GM12878 (cell line): ENCODE data around the gene STON1. TPM values are rescaled to one million over a fixed set of nuclear protein-coding genes. Genes with fewer than 3 reads are reported as not detected.

Experiments
- ATAC-seq: fragments of 200-7000 bp; cut with Tn5 transposase; 3 replicates; pipeline ENCODE4 v1.9.1; 2020; ENCODE audit warnings: mild to moderate bottlenecking, moderate library complexity
- BruUV-seq: library from RNA; stranded (reverse); fragments of 400-500 nt; replicated peaks from 2 replicates; lab custom pipeline; 2021; lab: Mats Ljungman, UMichigan
- CTCF ChIA-PET: fragments of 300-600 bp; sonication (Branson Sonifier 250); formaldehyde crosslinking; extraction: SDS; loops from one replicate; lab custom pipeline; 2021; ENCODE audit warnings: inconsistent platforms; lab: Yijun Ruan, JAX
- POLR2A ChIA-PET: fragments of 350-600 bp; formaldehyde crosslinking; extraction: SDS; loops from one replicate; lab custom pipeline; 2021; ENCODE audit warnings: inconsistent platforms; lab: Charles Lee
- RAD21 ChIA-PET: fragments of 300-600 bp; sonication (Branson Sonifier 250); formaldehyde crosslinking; loops from one replicate; lab custom pipeline; 2023; ENCODE audit warnings: antibody characterized with exemption; ENCODE audit not compliant: unreplicated experiment; lab: Charles Lee
- SMC1A ChIA-PET: fragments of 300-600 bp; sonication (Branson Sonifier 250); formaldehyde crosslinking; loops from one replicate; lab custom pipeline; 2023; ENCODE audit not compliant: unreplicated experiment, uncharacterized antibody; lab: Charles Lee
- DNase-seq: peaks from one replicate; pipeline ENCODE4 v3.0.0-alpha.2; 2011; ENCODE audit warnings: low read depth, low spot score
- FAIRE-seq: peaks from 3 replicates; lab custom pipeline; 2011; peaks lifted over from hg19 to GRCh38; lab: Jason Lieb, UNC
- H2AFZ ChIP-seq: 2 replicates; pipeline ENCODE4 v1.6.0; 2011; ENCODE audit warnings: low read depth, low read length, control low read depth; ENCODE audit not compliant: control insufficient read depth
- H3K27ac ChIP-seq: 2 replicates; pipeline ENCODE4 v1.5.1; 2011; ENCODE audit warnings: control low read depth; ENCODE audit not compliant: control insufficient read depth, insufficient read depth
- H3K27me3 ChIP-seq, 2 experiments: replicated peaks in 1 of 2; 2 replicates each; pipeline versions ENCODE4 v1.6.0 to v1.6.1; 2011; ENCODE audit warnings: low read length in 1 of 2; ENCODE audit not compliant: control insufficient read depth in 2 of 2, insufficient read depth in 2 of 2
- H3K36me3 ChIP-seq, 2 experiments: 2 replicates each; pipeline ENCODE4 v1.5.1; 2011; ENCODE audit warnings: low read length in 1 of 2; ENCODE audit not compliant: control insufficient read depth in 2 of 2, insufficient read depth in 2 of 2
- H3K4me1 ChIP-seq: 2 replicates; pipeline ENCODE4 v1.6.1; 2011; ENCODE audit warnings: mild to moderate bottlenecking, low read length, moderate library complexity, mixed read lengths; ENCODE audit not compliant: control insufficient read depth, insufficient read depth
- H3K4me2 ChIP-seq: 2 replicates; pipeline ENCODE4 v1.6.0; 2011; ENCODE audit warnings: control low read depth; ENCODE audit not compliant: control insufficient read depth, insufficient read depth
- H3K4me3 ChIP-seq: fragments of 200-600 bp; sonication (generic); 2 replicates; pipeline ENCODE4 v1.5.1; 2016
- H3K79me2 ChIP-seq: 2 replicates; pipeline ENCODE4 v1.6.0; 2011; ENCODE audit warnings: low read length; ENCODE audit not compliant: control insufficient read depth, insufficient read depth
- H3K9ac ChIP-seq: 2 replicates; pipeline ENCODE4 v1.8.0; 2011; ENCODE audit warnings: low read length, control low read depth, mixed read lengths; ENCODE audit not compliant: control insufficient read depth, insufficient read depth
- H3K9me3 ChIP-seq: replicated peaks from 3 replicates; pipeline ENCODE4 v1.5.1; 2011; ENCODE audit warnings: mild to moderate bottlenecking, low read length; ENCODE audit not compliant: control insufficient read depth, insufficient read depth
- H4K20me1 ChIP-seq: 2 replicates; pipeline ENCODE4 v1.6.0; 2011; ENCODE audit not compliant: control insufficient read depth, insufficient read depth
- CBX5 ChIP-seq: sonication (generic); IDR thresholded peaks from 2 replicates; pipeline ENCODE4 v1.6.1; 2016; ENCODE audit warnings: low read depth, moderate library complexity, mild to moderate bottlenecking, inconsistent platforms
- CREB1 ChIP-seq: IDR thresholded peaks from 2 replicates; pipeline ENCODE4 v1.6.1; 2012; ENCODE audit warnings: low read depth, mild to moderate bottlenecking, inconsistent platforms
- HCFC1 ChIP-seq: fragments of 150-350 bp; IDR thresholded peaks from 2 replicates; pipeline ENCODE4 v1.6.1; 2014; ENCODE audit warnings: low read length
- SPI1 ChIP-seq: IDR thresholded peaks from 2 replicates; pipeline ENCODE4 v1.6.1; 2011; ENCODE audit warnings: low read depth, mild to moderate bottlenecking, low read length, moderate library complexity, borderline replicate concordance; ENCODE audit not compliant: insufficient read depth
- ZZZ3 ChIP-seq: IDR thresholded peaks from 2 replicates; pipeline ENCODE4 v1.6.1; 2011; ENCODE audit warnings: low read depth; ENCODE audit not compliant: control insufficient read depth, insufficient read length
- whole genome bisulfite sequencing: methylation state at CpG from one replicate; pipeline ENCODE4 v1.1.6; 2016; ENCODE audit warnings: low lambda C conversion rate; ENCODE audit not compliant: insufficient replicate concordance, insufficient coverage; ENCODE audit errors: missing lambda C conversion rate; 5-methylcytosine and 5-hydroxymethylcytosine counted together
- in situ Hi-C: fragments of 300-500 bp; cut with MboI; formaldehyde crosslinking; loops from 9 replicates; pipeline ENCODE4 v1.14.3; 2018; ENCODE audit warnings: mixed read lengths
- intact Hi-C: fragments of 100-400 bp; cut with micrococcal nuclease; formaldehyde crosslinking; loops from one replicate; pipeline ENCODE4 v1.14.2; 2022; ENCODE audit not compliant: unreplicated experiment
- polyA plus RNA-seq, 11 experiments: library from polyadenylated mRNA; depleted of rRNA in 4 of 11; unstranded in 6 of 11; stranded (reverse) in 5 of 11; fragments of >200 nt; fragmentation: Nextera tagmentation in 4 of 11; fragmentation: Illumina TruSeq in 1 of 11; extraction: Ambion mirVana in 4 of 11; extraction: Trizol in 1 of 11; gene quantifications; 1 replicate in 1 of 11; 2 replicates in 10 of 11; pipeline versions ENCODE4 v1.2.1 to v1.2.3, GENCODE V29; 2011 to 2016; ENCODE audit warnings: inconsistent platforms in 2 of 11, missing spikeins in 2 of 11, low read depth in 1 of 11
- total RNA-seq, 4 experiments: library from RNA; depleted of rRNA in 3 of 4; stranded (reverse); fragments of >200 nt in 3 of 4; fragmentation: Illumina TruSeq in 1 of 4; extraction: Trizol in 1 of 4; gene quantifications; 2 replicates each; pipeline versions ENCODE4 v1.2.1 to v1.2.3, GENCODE V29; 2013 to 2021
- TF ChIP-seq, protein P1 (sequence below): IDR thresholded peaks from 2 replicates; pipeline ENCODE4 v1.6.1; 2011; ENCODE audit warnings: borderline replicate concordance, low read depth, mild to moderate bottlenecking, moderate library complexity, low read length; ENCODE audit not compliant: insufficient read depth, poor library complexity, severe bottlenecking

STON1 gene
- total and polyA plus RNA-seq, 10 of the 15 experiments (the other 5 are each of a cell fraction or from before 2014, with no cell fraction given), result 0.11 to 0.90 (median 0.22) TPM; not detected in 2

DNA sequence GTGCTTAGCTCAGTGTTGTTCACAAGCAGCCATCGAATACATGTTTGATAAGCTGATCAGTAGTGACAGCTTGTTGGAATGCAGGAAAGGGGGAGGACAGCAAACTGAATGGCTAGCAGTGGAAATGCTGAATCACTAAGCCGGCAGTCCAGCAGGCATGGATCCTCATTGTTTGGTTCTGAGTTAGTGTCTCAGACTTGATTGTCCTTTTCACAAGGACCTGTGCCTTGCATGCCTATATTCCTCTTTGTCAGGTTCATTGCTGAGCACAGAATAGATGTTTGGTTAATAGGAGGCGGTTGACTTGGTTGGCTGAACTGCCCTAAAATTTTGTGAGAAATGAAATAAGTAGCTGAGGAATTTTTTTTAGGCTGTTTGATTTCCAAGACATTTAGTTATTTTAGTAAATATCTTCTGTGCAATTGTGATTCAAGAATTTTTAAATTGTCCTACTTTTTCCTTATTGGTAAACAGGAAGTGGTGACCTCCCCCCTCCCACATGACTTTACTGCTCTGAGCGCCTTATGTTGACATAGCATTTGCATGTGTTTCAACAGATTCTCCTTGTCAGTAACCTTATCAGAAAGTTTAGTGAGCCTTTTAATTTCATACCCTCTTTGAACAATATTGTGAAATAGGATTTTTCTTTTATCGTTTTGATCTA is 21.4 kb upstream of the STON1 start (continued):
- TF ChIP-seq, protein P1, sequence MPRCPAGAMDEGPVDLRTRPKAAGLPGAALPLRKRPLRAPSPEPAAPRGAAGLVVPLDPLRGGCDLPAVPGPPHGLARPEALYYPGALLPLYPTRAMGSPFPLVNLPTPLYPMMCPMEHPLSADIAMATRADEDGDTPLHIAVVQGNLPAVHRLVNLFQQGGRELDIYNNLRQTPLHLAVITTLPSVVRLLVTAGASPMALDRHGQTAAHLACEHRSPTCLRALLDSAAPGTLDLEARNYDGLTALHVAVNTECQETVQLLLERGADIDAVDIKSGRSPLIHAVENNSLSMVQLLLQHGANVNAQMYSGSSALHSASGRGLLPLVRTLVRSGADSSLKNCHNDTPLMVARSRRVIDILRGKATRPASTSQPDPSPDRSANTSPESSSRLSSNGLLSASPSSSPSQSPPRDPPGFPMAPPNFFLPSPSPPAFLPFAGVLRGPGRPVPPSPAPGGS, result no peak
- no peak for TF ChIP-seq HCFC1
- TF ChIP-seq ZZZ3, result no peak
- TF ChIP-seq, all 136 proteins: peak for 0

DNA sequence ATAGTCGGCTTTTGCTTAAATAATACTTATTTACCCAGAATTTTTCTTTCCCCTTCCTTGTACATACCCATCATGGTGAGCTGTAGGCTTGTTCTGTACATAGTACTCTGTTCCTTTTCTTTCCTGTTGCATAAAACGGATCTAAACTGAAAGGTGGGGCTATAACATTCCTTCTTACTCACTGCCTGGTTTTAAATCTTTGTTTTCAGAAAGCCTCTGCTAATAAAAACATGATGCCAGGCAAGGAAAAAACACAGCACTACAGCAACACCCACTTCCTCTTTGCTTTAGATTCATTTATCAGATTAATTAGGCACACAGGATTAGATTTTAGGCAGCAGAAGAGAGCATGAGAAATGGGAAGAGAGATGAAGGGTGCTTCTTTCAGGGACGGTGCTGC is 19.6 kb upstream of the STON1 start:
- no peaks in the 10 kb centered on the region for H3K9me3 ChIP-seq
- no peak overlapping the region for H3K27ac ChIP-seq
- no peak for DNase-seq
- no peaks in the 10 kb centered on the region for H3K79me2 ChIP-seq
- no peak for FAIRE-seq
- H2AFZ ChIP-seq, result no peak overlapping the region
- TF ChIP-seq SPI1 (0 out of 2 replicates have a peak, but pooled peaks have one; percentile 11), CREB1 (no peak), CBX5 (no peak)
- POLR2A ChIA-PET, result no interaction called here
- no peak overlapping the region for H3K4me3 ChIP-seq
- CTCF ChIA-PET, result interaction anchor here (0.6 kb wide), 1 partner anchor 14 kb away, joined by 3 read pairs; no protein-coding TSS in a partner anchor
- peaks cover 3 to 27% of the 10 kb centered on the region in 2 experiments for H3K36me3 ChIP-seq
- SMC1A ChIA-PET, result no interaction called here
- H3K27me3 ChIP-seq, result no peaks in the 10 kb centered on the region
- H3K9ac ChIP-seq, result no peak overlapping the region
- RAD21 ChIA-PET, result no interaction called here
- no peak overlapping the region for H3K4me2 ChIP-seq
- intact Hi-C loops (no loop called here), in situ Hi-C loops (no loop called here)
- no peaks in the 10 kb centered on the region for H3K4me1 ChIP-seq
- no TSS peak for BruUV-seq
- WGBS, result 98% methylated on average over 3 of the region's 3 CpGs
- no peak for ATAC-seq
- H4K20me1 ChIP-seq, result no peaks in the 10 kb centered on the region
